ENCODE results near the gene IL13.

The IL13 gene

DNA sequence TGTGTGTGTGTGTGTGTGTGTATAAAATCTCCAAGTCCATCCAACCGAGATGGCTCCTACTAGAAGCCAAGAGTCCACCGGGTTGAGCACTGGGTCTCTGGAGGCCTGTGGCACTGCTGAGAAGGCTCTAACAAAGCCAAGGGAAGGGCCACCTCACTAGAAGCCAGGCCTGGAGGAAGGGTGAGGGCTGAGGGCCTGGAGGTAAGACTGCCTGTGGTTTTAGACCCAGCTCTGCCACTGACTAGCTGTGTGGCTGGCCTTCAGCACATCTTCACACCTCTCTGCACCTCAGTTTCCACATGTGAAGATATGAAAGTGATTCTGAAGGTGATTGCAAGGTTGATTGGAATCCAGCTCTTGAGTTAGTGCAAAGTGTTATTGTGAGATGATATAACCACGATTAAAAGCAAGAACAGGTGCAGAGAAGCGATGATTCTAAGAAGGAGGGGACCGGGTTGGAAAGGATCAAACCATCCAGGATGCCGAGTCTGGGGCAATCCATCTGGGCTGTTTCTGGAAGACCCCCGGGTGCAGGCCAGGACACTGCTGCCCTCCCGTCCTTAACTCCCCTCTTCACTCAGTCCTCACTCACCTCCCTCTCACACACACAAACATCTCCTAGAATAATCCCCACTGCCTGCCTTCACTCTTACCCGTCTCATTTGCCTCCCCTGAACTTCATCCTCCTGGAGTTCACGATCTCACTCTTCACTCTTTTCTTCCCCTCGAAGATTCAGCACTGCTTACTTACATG, 18.1 kb downstream of the IL13 start:
- peaks cover 44% of the 10 kb centered on the region for H3K4me1 ChIP-seq (ENCODE audit: control insufficient read depth, insufficient read depth, low read length)
- H3K9ac ChIP-seq (ENCODE audit: low read depth, low read length), result no peak overlapping the region
- no peak overlapping the region for H3K4me2 ChIP-seq (ENCODE audit: low read length)
- no peak overlapping the region for H3K4me3 ChIP-seq (ENCODE audit: low read length)
- no peaks in the 10 kb centered on the region for H3K36me3 ChIP-seq (ENCODE audit: insufficient read depth, low read length)
- H3K27me3 ChIP-seq (ENCODE audit: control insufficient read depth, insufficient read depth, low read length), result no peaks in the 10 kb centered on the region
- H3K9me3 ChIP-seq (replicated peaks; ENCODE audit: low read length), result no peaks in the 10 kb centered on the region

DNA sequence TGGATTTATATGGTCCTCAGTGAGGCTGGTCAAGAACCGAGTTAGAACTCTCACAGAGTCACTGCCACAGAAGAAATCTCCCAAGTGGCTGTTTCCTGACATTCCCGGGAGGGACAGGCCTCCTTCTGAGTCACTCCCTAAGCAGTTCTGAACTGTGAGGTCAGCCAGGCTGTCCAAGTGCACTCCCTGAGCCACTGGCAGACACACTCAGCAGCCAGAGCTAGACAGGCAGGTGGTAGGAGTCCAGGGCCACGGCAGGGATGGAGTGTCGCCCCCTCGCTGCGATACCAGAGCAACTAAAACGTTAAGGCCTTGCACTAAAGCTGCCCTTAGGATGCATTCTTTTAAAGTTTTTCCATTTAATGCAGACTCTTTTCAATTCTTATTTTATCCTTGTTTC, 19.2 kb downstream of the IL13 start:
- Histone ChIP-seq H3K9ac (ENCODE audit: low read depth, low read length) (peak overlapping the region; percentile 4), H3K4me1 (ENCODE audit: control insufficient read depth, insufficient read depth, low read length) (peaks cover 44% of the 10 kb centered on the region), H3K27me3 (ENCODE audit: control insufficient read depth, insufficient read depth, low read length) (no peaks in the 10 kb centered on the region), H3K36me3 (ENCODE audit: insufficient read depth, low read length) (no peaks in the 10 kb centered on the region), H3K9me3 (replicated peaks; ENCODE audit: low read length) (no peaks in the 10 kb centered on the region), H3K4me3 (ENCODE audit: low read length) (no peak overlapping the region), H3K4me2 (ENCODE audit: low read length) (no peak overlapping the region)

GRCh38 chr5:132677682-132678400, 19.9 kb downstream of the IL13 start:
- Histone ChIP-seq H3K9me3 (replicated peaks; ENCODE audit: low read length) (no peaks in the 10 kb centered on the region), H3K4me3 (ENCODE audit: low read length) (no peak overlapping the region), H3K9ac (ENCODE audit: low read depth, low read length) (no peak overlapping the region), H3K4me2 (ENCODE audit: low read length) (no peak overlapping the region), H3K27me3 (ENCODE audit: control insufficient read depth, insufficient read depth, low read length) (no peaks in the 10 kb centered on the region), H3K36me3 (ENCODE audit: insufficient read depth, low read length) (no peaks in the 10 kb centered on the region), H3K4me1 (ENCODE audit: control insufficient read depth, insufficient read depth, low read length) (peaks cover 44% of the 10 kb centered on the region)

GRCh38 chr5:132678735-132679134, 20.8 kb downstream of the IL13 start:
- no peak overlapping the region for H3K9ac ChIP-seq (ENCODE audit: low read depth, low read length)
- no peak overlapping the region for H3K4me2 ChIP-seq (ENCODE audit: low read length)
- H3K4me1 ChIP-seq (ENCODE audit: control insufficient read depth, insufficient read depth, low read length), result peaks cover 44% of the 10 kb centered on the region
- H3K9me3 ChIP-seq (replicated peaks; ENCODE audit: low read length), result no peaks in the 10 kb centered on the region
- no peaks in the 10 kb centered on the region for H3K36me3 ChIP-seq (ENCODE audit: insufficient read depth, low read length)
- no peaks in the 10 kb centered on the region for H3K27me3 ChIP-seq (ENCODE audit: control insufficient read depth, insufficient read depth, low read length)
- H3K4me3 ChIP-seq (ENCODE audit: low read length), result no peak overlapping the region

- no peaks in the 10 kb centered on the region for H3K36me3 ChIP-seq (ENCODE audit: insufficient read depth, low read length)
- H3K4me3 ChIP-seq (ENCODE audit: low read length), result no peak overlapping the region
- no peak overlapping the region for H3K4me2 ChIP-seq (ENCODE audit: low read length)
- no peaks in the 10 kb centered on the region for H3K9me3 ChIP-seq (replicated peaks; ENCODE audit: low read length)
- H3K27me3 ChIP-seq (ENCODE audit: control insufficient read depth, insufficient read depth, low read length), result no peaks in the 10 kb centered on the region
- H3K4me1 ChIP-seq (ENCODE audit: control insufficient read depth, insufficient read depth, low read length), result peaks cover 40% of the 10 kb centered on the region
- H3K9ac ChIP-seq (ENCODE audit: low read depth, low read length), result no peak overlapping the region
Measured at GRCh38 chr5:132679166-132679565, 21.2 kb downstream of the IL13 start.

GRCh38 chr5:132679717-132680380, 21.9 kb downstream of the IL13 start:
- H3K9me3 ChIP-seq (replicated peaks; ENCODE audit: low read length), result no peaks in the 10 kb centered on the region
- no peak overlapping the region for H3K4me2 ChIP-seq (ENCODE audit: low read length)
- H3K36me3 ChIP-seq (ENCODE audit: insufficient read depth, low read length), result no peaks in the 10 kb centered on the region
- H3K9ac ChIP-seq (ENCODE audit: low read depth, low read length), result no peak overlapping the region
- no peaks in the 10 kb centered on the region for H3K27me3 ChIP-seq (ENCODE audit: control insufficient read depth, insufficient read depth, low read length)
- no peak overlapping the region for H3K4me3 ChIP-seq (ENCODE audit: low read length)
- H3K4me1 ChIP-seq (ENCODE audit: control insufficient read depth, insufficient read depth, low read length), result peaks cover 35% of the 10 kb centered on the region

GRCh38 chr5:132680780-132681475, 23.0 kb downstream of the IL13 start:
- Histone ChIP-seq H3K4me1 (ENCODE audit: control insufficient read depth, insufficient read depth, low read length) (peaks cover 25% of the 10 kb centered on the region), H3K27me3 (ENCODE audit: control insufficient read depth, insufficient read depth, low read length) (no peaks in the 10 kb centered on the region), H3K4me3 (ENCODE audit: low read length) (no peak overlapping the region), H3K4me2 (ENCODE audit: low read length) (no peak overlapping the region), H3K9ac (ENCODE audit: low read depth, low read length) (no peak overlapping the region), H3K9me3 (replicated peaks; ENCODE audit: low read length) (no peaks in the 10 kb centered on the region), H3K36me3 (ENCODE audit: insufficient read depth, low read length) (no peaks in the 10 kb centered on the region)

DNA sequence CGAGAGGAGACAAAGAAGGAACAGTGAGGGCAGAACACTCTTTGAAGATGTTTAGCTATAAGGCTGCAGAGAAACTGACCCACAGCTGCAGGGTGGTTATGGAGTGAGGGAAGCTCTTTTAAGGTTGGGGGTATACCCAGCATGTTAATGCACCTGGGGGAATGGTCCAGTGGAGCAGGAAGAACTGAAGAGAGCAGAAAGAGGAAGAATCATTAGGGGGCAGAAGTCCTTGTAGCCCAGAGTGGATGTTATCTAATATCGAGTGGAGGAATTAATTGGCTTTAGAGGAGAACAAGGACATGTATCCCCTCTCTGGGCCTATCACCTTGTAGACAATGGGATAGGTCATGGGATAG, 23.5 kb downstream of the IL13 start:
- H3K4me2 ChIP-seq (ENCODE audit: low read length), result no peak overlapping the region
- H3K4me3 ChIP-seq (ENCODE audit: low read length), result no peak overlapping the region
- H3K9ac ChIP-seq (ENCODE audit: low read depth, low read length), result no peak overlapping the region
- no peaks in the 10 kb centered on the region for H3K9me3 ChIP-seq (replicated peaks; ENCODE audit: low read length)
- peaks cover 25% of the 10 kb centered on the region for H3K4me1 ChIP-seq (ENCODE audit: control insufficient read depth, insufficient read depth, low read length)
- H3K27me3 ChIP-seq (ENCODE audit: control insufficient read depth, insufficient read depth, low read length), result no peaks in the 10 kb centered on the region
- no peaks in the 10 kb centered on the region for H3K36me3 ChIP-seq (ENCODE audit: insufficient read depth, low read length)

GRCh38 chr5:132681983-132682382, 24.0 kb downstream of the IL13 start:
- no peak overlapping the region for H3K4me2 ChIP-seq (ENCODE audit: low read length)
- H3K36me3 ChIP-seq (ENCODE audit: insufficient read depth, low read length), result no peaks in the 10 kb centered on the region
- H3K9me3 ChIP-seq (replicated peaks; ENCODE audit: low read length), result no peaks in the 10 kb centered on the region
- H3K4me1 ChIP-seq (ENCODE audit: control insufficient read depth, insufficient read depth, low read length), result peaks cover 20% of the 10 kb centered on the region
- no peaks in the 10 kb centered on the region for H3K27me3 ChIP-seq (ENCODE audit: control insufficient read depth, insufficient read depth, low read length)
- no peak overlapping the region for H3K4me3 ChIP-seq (ENCODE audit: low read length)
- no peak overlapping the region for H3K9ac ChIP-seq (ENCODE audit: low read depth, low read length)

GRCh38 chr5:132684491-132684890, 26.5 kb downstream of the IL13 start:
- H3K36me3 ChIP-seq (ENCODE audit: insufficient read depth, low read length), result no peaks in the 10 kb centered on the region
- H3K9ac ChIP-seq (ENCODE audit: low read depth, low read length), result no peak overlapping the region
- H3K27me3 ChIP-seq (ENCODE audit: control insufficient read depth, insufficient read depth, low read length), result no peaks in the 10 kb centered on the region
- H3K4me3 ChIP-seq (ENCODE audit: low read length), result no peak overlapping the region
- peaks cover 7% of the 10 kb centered on the region for H3K4me1 ChIP-seq (ENCODE audit: control insufficient read depth, insufficient read depth, low read length)
- no peaks in the 10 kb centered on the region for H3K9me3 ChIP-seq (replicated peaks; ENCODE audit: low read length)
- no peak overlapping the region for H3K4me2 ChIP-seq (ENCODE audit: low read length)

DNA sequence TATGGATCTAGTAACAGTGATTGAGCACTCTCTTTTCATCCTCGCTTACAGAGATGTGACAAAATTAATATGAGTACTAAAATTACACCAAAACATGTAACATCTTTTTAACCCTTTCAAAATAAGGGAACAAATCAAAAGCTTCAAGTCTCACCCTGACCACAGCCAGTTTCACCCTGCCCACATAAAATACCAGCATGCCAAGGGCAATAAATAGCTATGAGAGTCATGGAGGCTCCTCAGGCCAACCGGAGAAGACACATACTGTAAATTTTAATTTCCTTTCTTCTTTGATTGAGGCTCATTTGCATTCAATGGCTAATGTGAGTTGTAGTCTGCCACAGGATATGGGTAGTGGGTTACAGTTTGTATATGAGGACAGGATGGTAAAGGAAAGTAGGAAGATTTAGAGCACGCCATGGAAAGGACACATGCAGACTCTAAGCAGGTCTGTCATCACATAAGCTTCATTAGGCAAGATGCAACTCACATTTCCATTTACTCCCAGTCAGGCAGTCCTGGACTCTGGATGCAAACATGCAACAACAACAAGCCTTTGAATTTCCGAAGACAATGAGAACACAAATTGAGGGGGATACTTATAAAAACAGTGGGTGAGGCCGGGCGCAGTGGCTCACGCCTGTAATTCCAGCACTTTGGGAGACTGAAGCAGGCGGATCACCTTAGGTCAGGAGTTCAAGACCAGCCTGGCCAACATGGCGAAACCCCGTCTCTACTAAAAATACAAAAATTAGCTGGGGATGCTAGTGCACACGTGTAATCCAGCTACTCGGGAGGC, 27.1 kb downstream of the IL13 start:
- H3K4me3 ChIP-seq (ENCODE audit: low read length), result no peak overlapping the region
- no peaks in the 10 kb centered on the region for H3K36me3 ChIP-seq (ENCODE audit: insufficient read depth, low read length)
- H3K4me1 ChIP-seq (ENCODE audit: control insufficient read depth, insufficient read depth, low read length), result peaks cover 2% of the 10 kb centered on the region
- H3K9me3 ChIP-seq (replicated peaks; ENCODE audit: low read length), result no peaks in the 10 kb centered on the region
- H3K4me2 ChIP-seq (ENCODE audit: low read length), result no peak overlapping the region
- no peaks in the 10 kb centered on the region for H3K27me3 ChIP-seq (ENCODE audit: control insufficient read depth, insufficient read depth, low read length)
- H3K9ac ChIP-seq (ENCODE audit: low read depth, low read length), result no peak overlapping the region

All from skeletal muscle satellite cell (primary cell).